ENCODE data around the gene UBE2K.
"Not testable (repeated sequence)": the region's sequence is repeated elsewhere in the genome, so short reads cannot be mapped to it uniquely, and the experiment has no call there.

UBE2K gene

GRCh38 chr4:39792128-39792527 is 94.2 kb downstream of the UBE2K start:
- POLR2A ChIA-PET = no interaction called here
- no peak overlapping the region for H3K4me3 ChIP-seq (ENCODE audit: low read depth, low read length)
- CTCF ChIA-PET = no interaction called here
- H3K27ac ChIP-seq (ENCODE audit: extremely low read depth, low read depth, low read length) = no peak overlapping the region
- no peaks in the 10 kb centered on the region for H3K4me1 ChIP-seq (ENCODE audit: control insufficient read depth, insufficient read depth, low read length)
- H3K9me3 ChIP-seq (ENCODE audit: control insufficient read depth, insufficient read depth, low read depth, low read length) = no peaks in the 10 kb centered on the region
- H3K36me3 ChIP-seq (ENCODE audit: control insufficient read depth in 2 of 2, insufficient read depth in 1 of 2, low read length in 2 of 2) = no peaks in the 10 kb centered on the region
- no peak for TF ChIP-seq KLF10 (tag by site-specific recombination; IDR thresholded peaks at IDR 0.05)
- TF ChIP-seq ZNF610 (tag by site-specific recombination; IDR thresholded peaks at IDR 0.05; ENCODE audit: borderline replicate concordance) = no peak
- no peak for TF ChIP-seq ZNF530 (tag by site-specific recombination; IDR thresholded peaks at IDR 0.05; ENCODE audit: low read depth)
- TF ChIP-seq ZNF350 (tag by site-specific recombination; IDR thresholded peaks at IDR 0.05) = no peak
- TF ChIP-seq ZNF404 (tag by site-specific recombination; IDR thresholded peaks at IDR 0.05) = no peak
- TF ChIP-seq KLF16 (tag by site-specific recombination; IDR thresholded peaks at IDR 0.05) = no peak
- TF ChIP-seq ZNF394 (tag by site-specific recombination; IDR thresholded peaks at IDR 0.05; ENCODE audit: borderline replicate concordance) = no peak
- no peak for TF ChIP-seq KLF8 (tag by site-specific recombination; IDR thresholded peaks at IDR 0.05)
- no peak for TF ChIP-seq YY2 (tag by site-specific recombination; IDR thresholded peaks at IDR 0.05)
- no peak for TF ChIP-seq ZNF654 (tag by site-specific recombination; IDR thresholded peaks at IDR 0.05; ENCODE audit: low read depth)
- TF ChIP-seq PRDM1 (tag by site-specific recombination; IDR thresholded peaks at IDR 0.05) = no peak
- no peak for TF ChIP-seq ATF2 (tag by site-specific recombination; IDR thresholded peaks at IDR 0.05; ENCODE audit: low read depth)

- H3K27ac ChIP-seq (ENCODE audit: extremely low read depth, low read depth, low read length) = no peak overlapping the region
- POLR2A ChIA-PET = no interaction called here
- H3K9me3 ChIP-seq (ENCODE audit: control insufficient read depth, insufficient read depth, low read depth, low read length) = no peaks in the 10 kb centered on the region
- TF ChIP-seq ZNF302 (tag by site-specific recombination; IDR thresholded peaks at IDR 0.05; ENCODE audit: low read depth) (no peak), SETDB1 (IDR thresholded peaks at IDR 0.05; ENCODE audit: insufficient read length, low read length) (no peak), ZNF843 (tag by site-specific recombination; IDR thresholded peaks at IDR 0.05) (no peak), KLF1 (tag by site-specific recombination; IDR thresholded peaks at IDR 0.05) (no peak), ZNF664 (tag by site-specific recombination; IDR thresholded peaks at IDR 0.05) (no peak), ZNF239 (tag by site-specific recombination; IDR thresholded peaks at IDR 0.05) (no peak), ZNF580 (tag by site-specific recombination; IDR thresholded peaks at IDR 0.05) (no peak), ZXDB (tag by site-specific recombination; IDR thresholded peaks at IDR 0.05) (no peak), ZNF26 (tag by site-specific recombination; IDR thresholded peaks at IDR 0.05) (no peak), AEBP2 (tag by site-specific recombination; IDR thresholded peaks at IDR 0.05; ENCODE audit: borderline replicate concordance) (no peak), ZNF157 (tag by site-specific recombination; IDR thresholded peaks at IDR 0.05) (no peak), ZNF19 (tag by site-specific recombination; IDR thresholded peaks at IDR 0.05; ENCODE audit: low read depth) (no peak), SP3 (tag by site-specific recombination; IDR thresholded peaks at IDR 0.05) (no peak)
- no peak overlapping the region for H3K4me3 ChIP-seq (ENCODE audit: low read depth, low read length)
- H3K4me1 ChIP-seq (ENCODE audit: control insufficient read depth, insufficient read depth, low read length) = no peaks in the 10 kb centered on the region
- no peaks in the 10 kb centered on the region for H3K36me3 ChIP-seq (ENCODE audit: control insufficient read depth in 2 of 2, insufficient read depth in 1 of 2, low read length in 2 of 2)
- CTCF ChIA-PET = no interaction called here
Measured at GRCh38 chr4:39792529-39792928, 94.6 kb downstream of the UBE2K start.

- H3K4me1 ChIP-seq (ENCODE audit: control insufficient read depth, insufficient read depth, low read length); CTCF ChIA-PET; POLR2A ChIA-PET; H3K9me3 ChIP-seq (ENCODE audit: control insufficient read depth, insufficient read depth, low read depth, low read length); H3K27ac ChIP-seq (ENCODE audit: extremely low read depth, low read depth, low read length); H3K4me3 ChIP-seq (ENCODE audit: low read depth, low read length); H3K36me3 ChIP-seq (ENCODE audit: control insufficient read depth in 2 of 2, insufficient read depth in 1 of 2, low read length in 2 of 2): not testable (repeated sequence)
Measured at GRCh38 chr4:39792976-39793375, 95.0 kb downstream of the UBE2K start.

All from HEK293 (cell line).